H1 (cell line): ENCODE measurements around the gene HAGH. TPM values are rescaled to one million over a fixed set of nuclear protein-coding genes. Genes with fewer than 3 reads are reported as not detected.

Experiments used
- HDAC2 ChIP-seq, 2 experiments: fragments of 300-600 bp in 1 of 2; sonication (generic) in 1 of 2; IDR thresholded peaks; 2 replicates each; pipeline ENCODE4 v1.6.1; 2011 to 2012; ENCODE audit warnings: low read depth in 2 of 2, low read length in 2 of 2, mild to moderate bottlenecking in 2 of 2, moderate library complexity in 2 of 2, borderline replicate concordance in 1 of 2, inconsistent platforms in 1 of 2
- RNF2 ChIP-seq: fragments of 200-900, 300-1000 bp; sonication (generic); IDR thresholded peaks from 2 replicates; pipeline ENCODE4 v1.7.1; 2016; ENCODE audit warnings: borderline replicate concordance, low read depth, mild to moderate bottlenecking, antibody characterized with exemption, low read length; ENCODE audit not compliant: poor library complexity, severe bottlenecking; ENCODE audit errors: missing control alignments
- polyA plus RNA-seq, 7 experiments: library from polyadenylated mRNA; depleted of rRNA in 3 of 7; stranded (reverse) in 5 of 7; unstranded in 2 of 7; fragments of >200 nt in 5 of 7; fragments of 200-250 nt in 2 of 7; gene quantifications; 1 replicate in 5 of 7; 2 replicates in 1 of 7; 4 replicates in 1 of 7; pipeline versions ENCODE4 v1.2.1 to v1.2.3, GENCODE V29; 2011 to 2013; ENCODE audit warnings: missing spikeins in 2 of 7, mixed read lengths in 2 of 7
- total RNA-seq: library from RNA; stranded (reverse); fragmentation: NEBNext Ultra II Directional; extraction: Animal tissue kit (Norgen Biotek cat#: 25700); gene quantifications from 2 replicates; pipeline ENCODE4 v1.2.1, GENCODE V29; 2021

The HAGH gene
- total and polyA plus RNA-seq, 2 of the 8 experiments (the other 6 are each of a cell fraction or from before 2014, with no cell fraction given), result 28.7 to 40.6 TPM

DNA sequence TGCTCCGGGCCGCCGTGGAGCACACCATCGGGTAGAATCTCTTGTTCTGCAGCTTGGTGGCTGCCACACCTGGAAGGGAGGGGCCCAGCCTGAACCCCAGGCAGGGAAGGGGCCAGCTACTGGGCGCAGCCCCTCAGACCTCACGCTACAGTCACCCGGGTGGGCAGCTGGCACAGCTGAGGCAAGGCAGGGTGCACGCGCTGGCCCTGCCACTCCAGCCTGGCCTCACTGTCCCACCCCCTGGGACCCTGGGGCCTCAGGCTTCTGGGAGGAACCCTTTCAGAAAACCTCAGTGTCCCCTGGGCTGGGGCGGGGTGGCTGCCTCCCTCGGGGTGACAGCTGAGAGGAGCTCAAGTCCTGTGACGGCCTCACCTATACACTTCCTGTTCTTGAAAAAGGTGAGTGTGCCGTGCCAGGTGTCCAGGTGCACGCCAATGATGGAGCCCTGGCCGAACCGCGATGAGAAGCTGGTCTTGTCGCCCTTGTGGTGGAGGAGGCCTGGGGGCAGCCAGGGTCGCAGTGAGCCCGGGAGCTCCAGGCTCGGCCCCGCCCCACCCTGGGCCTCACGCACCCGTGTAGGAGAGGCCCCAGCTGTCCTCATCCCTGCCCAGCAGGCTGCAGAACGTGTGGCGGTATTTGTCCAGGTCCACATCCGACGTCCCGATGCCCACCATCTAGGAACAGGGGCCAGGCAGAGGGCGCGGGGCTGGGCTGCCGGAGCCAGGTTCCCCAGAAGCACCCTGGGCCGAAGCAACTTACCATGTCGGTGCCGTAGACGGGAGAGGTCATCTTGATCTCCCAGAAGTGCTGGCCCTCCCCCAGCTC lies 49.0 kb downstream of the HAGH start (continued):
- TF ChIP-seq RNF2 (no peak), HDAC2 (IDR thresholded peaks at IDR 0.05; ENCODE audit: borderline replicate concordance in 1 of 2, low read depth in 2 of 2, low read length in 2 of 2) (no peak)
- TF ChIP-seq, all 59 proteins: peak for 2
